Measurements from ENCODE around the gene LAT.

The LAT gene

GRCh38 chr16:29007730-29008593 lies 23.1 kb downstream of the LAT start:
- peak; percentile 87 for DNase-seq (ENCODE audit: low spot score)

DNA sequence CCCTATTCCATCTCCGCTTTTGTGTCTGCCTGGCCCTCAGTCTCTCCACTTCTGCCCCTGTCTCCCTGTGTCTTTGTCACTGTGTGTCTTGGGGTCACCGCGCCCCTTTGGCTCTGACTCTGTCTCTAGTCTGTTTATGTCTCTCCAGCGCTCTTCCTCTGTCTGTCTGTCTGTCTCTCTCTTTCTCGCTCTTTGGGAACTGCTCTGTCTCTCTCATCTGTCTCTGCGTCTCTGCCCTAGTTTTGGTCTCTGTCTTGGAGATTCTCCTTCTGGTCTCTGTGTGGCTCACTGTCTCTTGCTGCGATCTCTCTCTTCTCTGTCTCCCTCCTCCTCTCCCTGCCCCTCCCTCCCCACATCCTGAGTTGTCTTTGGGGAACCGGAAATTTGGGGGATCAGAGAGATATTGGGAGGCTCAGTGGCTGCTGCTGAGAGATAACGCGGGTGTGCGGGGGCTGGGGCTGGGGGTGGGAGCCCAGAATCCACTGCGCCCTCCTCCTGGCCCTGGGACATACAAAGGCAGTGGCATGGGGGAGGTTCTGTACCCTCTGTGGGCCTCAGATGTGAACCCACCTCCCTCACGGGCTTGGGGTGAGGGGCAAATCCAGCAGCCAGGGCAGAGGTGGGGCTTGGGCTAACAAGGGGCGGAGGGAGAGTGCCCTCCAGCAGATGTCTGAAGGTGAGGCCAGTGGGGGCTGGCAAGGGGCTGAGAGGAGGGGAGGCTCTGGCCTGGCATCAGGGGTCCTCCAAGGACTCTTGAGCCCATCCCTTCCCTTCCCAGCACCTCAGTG lies 24.4 kb downstream of the LAT start:
- peak; percentile 79 for DNase-seq (ENCODE audit: low spot score)

DNA sequence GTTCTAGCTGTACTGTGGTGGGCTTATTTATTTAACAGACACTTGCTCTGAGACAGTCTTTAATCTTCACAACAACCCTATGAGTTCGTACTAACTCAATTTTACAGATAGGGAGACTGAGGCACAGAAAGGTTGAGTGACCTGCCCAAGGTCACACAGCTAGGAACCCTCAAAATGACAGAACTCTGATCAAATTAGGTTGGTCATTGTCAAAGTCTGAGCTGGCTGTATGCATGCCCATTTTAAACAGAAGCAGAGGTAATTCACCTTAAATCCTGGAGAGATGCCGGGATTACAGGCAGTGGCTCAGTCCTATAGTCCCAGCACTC lies 24.9 kb downstream of the LAT start:
- DNase-seq (ENCODE audit: low spot score), result peak; percentile 31

- DNase-seq (ENCODE audit: low spot score), result peak; percentile 16
These were observed 26.3 kb downstream of the LAT start for GRCh38 chr16:29011112-29011511.

- no peak for DNase-seq (ENCODE audit: low spot score)
These were observed 27.0 kb downstream of the LAT start for GRCh38 chr16:29011851-29012250.

DNA sequence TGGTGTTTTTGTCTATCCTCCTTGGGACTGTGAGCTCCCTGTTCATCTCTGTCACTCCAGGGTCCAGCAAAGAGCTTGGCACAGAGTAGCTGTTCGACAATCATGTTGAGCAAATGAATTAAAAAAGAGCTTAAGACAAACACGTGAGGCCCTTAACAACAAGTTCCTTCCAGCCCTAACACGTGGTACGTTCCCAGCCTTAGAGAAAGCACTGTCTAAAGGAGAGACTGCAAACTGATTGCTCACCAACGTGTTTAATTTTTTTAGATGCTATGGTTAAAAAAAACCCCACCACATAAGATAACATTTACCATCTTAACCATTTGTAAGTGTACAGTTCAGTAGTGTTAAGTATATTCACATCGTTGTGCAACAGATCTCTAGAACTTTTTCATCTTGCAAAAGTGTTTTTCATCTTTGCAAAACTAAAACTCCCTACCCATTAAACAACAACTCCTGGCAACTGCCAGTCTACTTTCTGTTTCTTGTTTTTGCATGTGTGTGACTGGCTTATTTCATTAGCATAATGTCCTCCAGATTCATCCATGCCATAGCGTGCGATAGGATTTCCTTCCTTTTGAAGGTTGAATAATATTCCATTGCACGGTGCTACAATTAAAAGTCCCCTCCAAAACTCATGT lies 28.2 kb downstream of the LAT start:
- DNase-seq (ENCODE audit: low spot score), result peak; percentile 13

DNA sequence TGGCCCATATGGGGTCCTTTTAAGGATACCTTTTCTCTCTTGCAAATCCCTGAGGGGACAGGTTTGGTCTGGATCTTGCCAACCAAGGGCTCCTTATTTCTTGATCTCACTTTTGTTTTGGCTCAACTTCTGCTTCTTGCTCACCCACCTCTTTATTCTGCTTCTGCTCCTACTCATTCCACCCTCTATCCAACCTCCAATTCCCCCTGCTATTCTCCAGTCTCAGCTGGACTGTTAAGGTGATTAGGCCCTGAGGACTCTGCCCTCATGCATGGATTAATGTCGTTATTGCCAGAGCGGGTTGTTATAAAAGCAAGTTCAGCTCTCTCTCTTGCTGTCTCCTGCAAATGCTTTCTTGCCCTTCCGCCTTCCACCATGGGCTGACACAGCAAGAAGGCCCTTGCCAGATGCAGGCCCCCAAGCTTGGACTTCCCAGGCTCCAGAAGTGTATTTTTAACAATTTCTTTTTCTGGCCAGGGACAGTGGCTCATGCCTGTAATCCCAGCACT lies 29.8 kb downstream of the LAT start:
- DNase-seq (ENCODE audit: low spot score), result no peak

DNA sequence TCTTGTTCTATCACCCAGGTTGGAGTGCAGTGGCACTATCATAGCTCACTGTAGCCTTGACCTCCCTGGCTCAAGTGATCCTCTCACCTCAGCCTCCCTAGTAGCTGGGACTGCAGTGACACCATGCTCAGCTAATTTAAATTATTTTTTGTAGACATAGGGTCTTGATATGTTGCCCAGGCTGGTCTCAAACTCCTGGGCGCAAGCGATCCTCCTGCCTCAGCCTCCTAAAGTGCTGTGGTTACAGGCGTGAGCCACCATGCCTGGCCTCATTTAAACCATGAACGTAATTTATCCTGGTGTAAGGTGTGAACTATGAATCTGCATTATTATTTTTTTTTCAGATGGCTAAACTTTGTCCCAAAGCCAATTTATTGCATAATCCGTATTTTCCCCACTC lies 37.3 kb downstream of the LAT start:
- no peak for DNase-seq (ENCODE audit: low spot score)

DNA sequence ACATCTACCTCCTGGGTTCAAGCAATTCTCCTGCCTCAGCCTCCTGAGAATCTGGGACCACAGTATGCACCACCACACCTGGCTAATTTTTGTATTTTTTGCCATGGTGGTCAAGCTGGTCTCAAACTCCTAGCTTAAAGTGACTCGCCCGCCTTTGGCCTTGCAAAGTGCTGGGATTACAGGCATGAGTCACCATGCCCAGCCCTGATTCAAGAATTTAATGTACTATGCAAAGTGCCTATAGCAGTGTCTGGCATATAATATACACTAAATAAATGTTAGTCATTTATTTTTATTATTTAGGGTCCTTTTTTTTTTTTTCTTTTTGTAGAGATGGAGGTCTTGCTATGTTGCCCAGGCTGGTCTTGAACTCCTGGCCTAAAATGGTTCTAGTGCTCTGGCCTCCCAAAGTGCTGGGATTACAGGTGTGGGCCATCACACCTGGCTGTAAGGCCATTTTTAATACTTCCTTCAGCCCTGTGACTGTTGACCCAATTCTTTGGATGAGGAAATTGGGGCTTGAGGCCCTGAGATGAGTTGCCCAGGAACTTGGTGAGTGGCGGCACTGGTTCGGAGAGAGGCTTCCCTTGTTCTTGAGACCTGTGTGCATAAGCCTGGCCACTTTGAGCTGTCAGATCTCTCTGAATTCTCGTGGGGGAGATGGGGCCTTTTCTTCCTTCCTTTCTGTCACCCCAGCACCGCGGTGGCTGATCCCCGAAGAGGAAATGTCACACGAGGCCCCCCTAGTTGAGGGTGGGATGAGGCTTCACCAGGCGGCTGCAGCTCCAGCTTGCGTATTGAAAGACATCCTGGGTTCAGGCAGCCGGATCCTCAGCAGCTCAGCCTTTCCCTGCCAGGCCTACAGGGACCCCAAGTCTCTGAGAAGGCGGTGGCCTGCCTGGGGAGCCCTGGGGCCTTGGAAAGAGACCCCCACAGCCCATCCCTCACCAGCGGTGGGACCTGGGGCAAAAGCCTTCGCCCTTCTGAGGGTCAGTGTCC lies 38.7 kb downstream of the LAT start:
- no peak for DNase-seq (ENCODE audit: low spot score)

DNA sequence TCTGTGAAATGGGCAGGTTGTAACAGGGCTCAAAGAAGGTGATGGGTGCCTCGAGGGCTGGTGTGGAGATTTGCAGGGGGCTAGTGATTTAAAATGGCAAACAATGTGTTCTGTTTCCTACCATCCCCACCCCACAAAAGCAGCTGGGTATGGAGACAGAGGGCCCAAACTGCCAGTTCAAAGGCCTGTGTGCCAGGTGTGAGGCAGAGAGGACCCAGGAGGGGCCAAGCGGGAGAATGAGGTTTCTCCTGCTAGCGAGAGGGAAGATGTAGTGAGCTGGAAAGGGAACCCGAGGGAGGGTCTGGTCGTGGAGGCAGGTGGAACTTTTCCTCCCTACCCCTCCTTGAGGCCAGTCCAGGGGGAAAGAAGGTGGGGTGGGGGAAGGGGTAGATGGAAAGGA lies 39.4 kb downstream of the LAT start:
- no peak for DNase-seq (ENCODE audit: low spot score)

- no peak for DNase-seq (ENCODE audit: low spot score)
These were observed 40.4 kb downstream of the LAT start for GRCh38 chr16:29025218-29025617.

GRCh38 chr16:29025735-29026134 lies 40.9 kb downstream of the LAT start:
- no peak for DNase-seq (ENCODE audit: low spot score)

- peak; percentile 2 for DNase-seq (ENCODE audit: low spot score)
These were observed 43.8 kb downstream of the LAT start for GRCh38 chr16:29028457-29029167.

DNA sequence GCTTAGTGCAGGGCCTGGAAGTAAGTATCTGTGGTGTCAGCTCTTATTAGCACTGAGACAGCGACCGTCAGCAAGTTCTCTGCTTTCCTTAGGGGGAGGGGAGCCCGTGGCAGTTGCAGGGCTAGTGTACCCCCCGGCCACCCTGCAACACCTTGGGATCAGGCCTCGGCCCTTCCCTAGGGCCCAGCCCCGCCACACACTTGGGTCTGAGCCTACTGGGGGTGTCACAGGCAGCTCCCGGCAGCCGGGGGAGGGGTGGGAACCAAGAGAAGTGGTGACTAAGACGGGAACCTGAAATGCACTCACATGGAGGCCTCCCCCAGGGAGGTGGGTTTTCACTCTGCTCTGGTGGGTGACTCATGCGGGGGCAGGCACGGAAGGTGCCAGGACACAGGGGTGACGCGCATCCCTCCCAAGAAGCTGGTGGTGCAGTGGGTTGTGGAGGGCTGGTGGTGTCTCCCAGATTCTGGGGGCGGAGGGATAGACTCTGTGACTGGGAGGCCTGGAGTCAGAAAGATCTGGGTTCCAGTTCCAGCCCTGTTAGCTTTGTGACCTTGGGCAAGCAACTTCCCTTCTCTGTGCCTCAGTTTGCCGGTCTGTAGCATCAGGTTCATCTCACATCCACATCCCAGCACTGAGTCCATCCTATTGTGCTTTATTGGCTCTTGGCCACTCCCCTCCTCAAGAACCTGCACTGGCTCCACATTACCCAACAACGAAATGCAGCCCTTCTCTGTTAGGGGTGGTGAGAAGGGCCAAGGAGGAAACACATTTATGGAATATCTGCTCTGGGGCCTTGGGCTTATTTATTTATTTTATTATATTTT lies 44.5 kb downstream of the LAT start:
- DNase-seq (ENCODE audit: low spot score), result peak; percentile 2

- DNase-seq (ENCODE audit: low spot score), result peak; percentile 3
These were observed 45.4 kb downstream of the LAT start for GRCh38 chr16:29030086-29030840.

All from hematopoietic multipotent progenitor cell treated with erythropoietin and hydrocortisone succinate and interleukin-3 and kit ligand, for 17 days (in vitro differentiated cells).